ENCODE data around the gene GPATCH4.
A peak's percentile ranks its signal among the peaks of the same experiment; 100 is the strongest.
"Not testable (repeated sequence)": the region's sequence is repeated elsewhere in the genome, so short reads cannot be mapped to it uniquely, and the experiment has no call there.

GPATCH4 gene

DNA sequence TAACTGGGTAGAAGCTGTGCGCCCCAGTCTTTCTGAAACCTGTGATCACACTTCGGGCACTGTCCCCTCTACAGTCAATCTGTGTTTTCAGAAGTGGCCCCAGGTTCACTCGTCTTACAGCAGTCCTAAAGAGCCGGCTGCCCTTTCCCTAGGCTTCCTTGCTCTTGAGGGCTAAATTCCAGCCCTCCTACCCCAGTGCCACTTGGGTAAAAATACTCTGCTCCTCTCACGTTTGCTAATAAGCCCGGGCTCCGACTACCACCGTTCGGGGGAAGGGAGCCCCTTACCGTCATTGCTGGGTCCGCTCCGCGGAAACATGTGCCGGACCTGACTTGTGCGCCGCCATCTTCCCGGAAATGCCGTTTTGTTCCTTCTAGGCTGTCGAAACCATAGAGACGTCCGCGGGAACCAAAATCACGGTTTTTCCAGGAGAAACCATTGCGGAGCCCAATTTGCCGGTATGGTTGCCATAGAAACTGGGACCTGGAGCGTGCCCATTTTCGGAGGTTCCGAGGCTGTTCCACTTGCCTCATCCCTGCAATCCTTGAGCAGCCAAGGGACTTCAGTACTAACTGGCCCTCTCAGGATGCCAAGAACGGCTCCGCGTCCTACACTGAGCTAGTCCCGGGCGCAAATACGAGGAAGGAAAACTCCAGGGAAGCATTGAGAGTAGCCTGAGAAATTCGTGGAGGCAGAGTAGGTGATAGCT, at the start of gene GPATCH4:
Gene GPATCH4, minus strand, starts transcription at position 358 of the 709 bp plus-strand sequence.
- peak; percentile 83 to 90 for DNase-seq

DNA sequence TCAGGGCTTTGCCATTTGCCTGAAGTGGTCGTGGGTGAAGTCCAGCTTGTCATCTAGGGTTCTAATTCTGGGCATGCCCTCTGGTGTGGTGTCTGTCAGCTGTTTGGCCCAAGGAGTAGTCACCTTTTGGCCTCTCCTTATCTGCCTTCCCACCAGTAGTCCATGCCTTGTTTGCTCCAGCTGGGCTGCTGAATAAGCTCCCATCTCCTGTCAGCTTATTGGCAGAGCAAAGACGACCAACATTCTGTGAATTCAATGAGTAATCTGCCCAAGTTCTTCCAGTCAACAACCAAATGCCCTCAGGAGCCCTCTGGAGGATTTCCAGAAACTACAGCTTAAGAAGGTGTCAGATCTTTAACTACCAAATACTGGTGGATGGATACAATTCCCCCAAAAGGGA, 47.7 kb upstream of the GPATCH4 start:
- no peak for DNase-seq

DNA sequence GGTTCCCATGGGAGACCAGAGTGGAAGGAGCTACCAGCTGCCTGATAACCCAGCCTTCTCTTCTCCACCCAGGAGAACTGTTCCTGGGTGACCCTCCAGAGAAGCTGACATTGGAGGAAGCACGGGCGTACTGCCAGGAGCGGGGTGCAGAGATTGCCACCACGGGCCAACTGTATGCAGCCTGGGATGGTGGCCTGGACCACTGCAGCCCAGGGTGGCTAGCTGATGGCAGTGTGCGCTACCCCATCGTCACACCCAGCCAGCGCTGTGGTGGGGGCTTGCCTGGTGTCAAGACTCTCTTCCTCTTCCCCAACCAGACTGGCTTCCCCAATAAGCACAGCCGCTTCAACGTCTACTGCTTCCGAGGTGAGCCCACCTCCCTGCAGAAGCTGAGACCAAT, 47.2 kb upstream of the GPATCH4 start:
- DNase-seq, result no peak

DNA sequence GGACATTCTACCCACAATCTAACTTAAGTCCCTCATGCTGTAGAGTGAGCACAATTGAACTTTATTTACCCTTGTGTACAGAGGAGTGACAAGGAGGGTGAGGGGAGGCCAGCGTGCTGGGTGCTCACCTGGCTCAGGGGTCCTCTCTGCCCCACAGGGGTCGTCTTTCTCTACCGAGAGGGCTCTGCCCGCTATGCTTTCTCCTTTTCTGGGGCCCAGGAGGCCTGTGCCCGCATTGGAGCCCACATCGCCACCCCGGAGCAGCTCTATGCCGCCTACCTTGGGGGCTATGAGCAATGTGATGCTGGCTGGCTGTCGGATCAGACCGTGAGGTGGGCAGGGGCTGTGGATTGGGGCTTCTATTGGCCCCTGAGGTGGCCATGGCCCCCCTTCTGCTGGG, 46.1 kb upstream of the GPATCH4 start:
- no peak for DNase-seq

DNA sequence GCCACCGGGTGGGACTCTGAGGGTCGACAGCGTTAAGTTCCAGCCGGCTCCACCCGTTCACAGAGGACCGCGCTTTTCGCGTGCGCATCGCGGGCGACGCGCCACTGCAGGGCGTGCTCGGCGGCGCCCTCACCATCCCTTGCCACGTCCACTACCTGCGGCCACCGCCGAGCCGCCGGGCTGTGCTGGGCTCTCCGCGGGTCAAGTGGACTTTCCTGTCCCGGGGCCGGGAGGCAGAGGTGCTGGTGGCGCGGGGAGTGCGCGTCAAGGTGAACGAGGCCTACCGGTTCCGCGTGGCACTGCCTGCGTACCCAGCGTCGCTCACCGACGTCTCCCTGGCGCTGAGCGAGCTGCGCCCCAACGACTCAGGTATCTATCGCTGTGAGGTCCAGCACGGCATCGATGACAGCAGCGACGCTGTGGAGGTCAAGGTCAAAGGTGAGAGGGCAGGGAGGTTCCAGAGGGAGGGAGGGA, 45.5 kb upstream of the GPATCH4 start:
- no peak for DNase-seq

DNA sequence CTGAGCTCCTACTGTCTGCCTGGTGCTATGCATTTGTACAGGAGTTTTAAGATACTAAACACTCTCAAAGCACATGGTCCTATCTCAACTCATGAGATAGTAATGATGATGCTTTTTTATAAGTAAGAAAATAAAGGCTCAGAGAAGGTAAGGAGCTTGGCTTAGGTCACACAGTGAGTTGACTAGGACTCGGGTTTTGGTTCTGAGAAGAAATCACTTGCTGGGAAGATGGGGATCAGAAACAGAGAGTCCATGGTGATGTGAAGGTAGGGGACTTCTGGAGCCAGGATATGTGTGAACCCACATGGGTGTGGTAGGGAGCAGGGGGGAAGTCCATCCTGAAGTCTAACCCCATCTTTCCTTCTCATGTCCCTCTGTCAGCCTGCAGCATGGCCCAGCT, 44.4 kb upstream of the GPATCH4 start:
- DNase-seq, result no peak

DNA sequence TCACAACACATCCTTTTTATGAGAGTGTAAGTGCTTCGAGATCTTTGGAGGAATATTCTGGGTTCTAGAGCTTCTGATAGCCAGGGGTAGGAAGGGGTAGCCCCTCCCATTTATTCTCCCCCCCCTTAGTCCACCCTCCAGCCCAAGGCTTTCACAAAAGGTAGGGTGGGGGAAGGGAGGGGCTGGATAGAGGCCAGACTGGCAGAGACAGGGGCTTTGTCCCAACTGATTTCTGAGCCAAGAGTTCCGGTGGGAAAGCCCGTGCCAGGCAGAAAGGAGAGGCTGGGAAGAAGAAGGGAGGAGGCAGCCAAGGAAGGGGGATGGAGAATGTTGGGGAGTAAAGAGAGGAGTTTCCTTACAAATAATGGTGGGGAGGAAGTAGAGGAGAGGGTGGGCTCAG, 43.8 kb upstream of the GPATCH4 start:
- DNase-seq, result no peak

DNA sequence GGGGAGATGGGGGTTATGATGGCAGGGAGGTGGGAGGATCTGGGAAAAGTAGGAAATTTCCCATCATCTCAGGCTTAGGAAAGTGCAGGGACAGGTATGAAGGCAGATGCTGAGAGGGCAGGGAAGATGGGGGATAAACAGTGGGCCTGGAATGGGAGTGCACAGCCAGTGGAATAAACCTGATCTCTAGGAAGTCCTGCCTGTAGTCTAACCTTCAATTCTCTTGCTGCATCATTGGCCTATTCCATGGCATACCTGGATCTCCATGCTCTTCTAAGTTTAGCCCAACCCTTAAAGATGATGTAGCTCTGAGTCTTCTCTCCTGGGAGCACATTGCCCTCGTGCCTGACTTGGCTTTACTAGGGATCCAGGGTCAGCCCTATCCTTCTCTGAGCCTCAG, 43.4 kb upstream of the GPATCH4 start:
- DNase-seq, result no peak

DNA sequence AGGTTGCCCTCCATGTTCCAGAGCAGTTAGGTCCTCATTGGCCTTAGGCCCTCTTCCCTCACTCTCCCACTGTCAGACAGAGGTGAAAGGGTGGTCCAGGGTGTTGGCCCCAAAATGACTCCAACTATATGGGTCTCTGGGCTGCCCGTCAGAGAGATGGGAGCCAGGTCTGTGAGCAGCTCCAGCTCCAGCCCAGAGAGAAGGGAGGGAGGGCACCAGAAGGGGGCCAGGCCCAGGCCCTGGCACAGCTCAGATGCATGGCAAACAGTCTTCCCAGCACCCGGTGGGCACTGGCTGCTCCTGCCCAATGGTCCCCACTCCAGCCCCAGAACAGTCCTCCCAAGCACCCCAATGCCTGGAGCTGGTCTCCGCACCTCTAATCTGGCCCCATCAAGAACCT, 42.9 kb upstream of the GPATCH4 start:
- DNase-seq, result no peak

DNA sequence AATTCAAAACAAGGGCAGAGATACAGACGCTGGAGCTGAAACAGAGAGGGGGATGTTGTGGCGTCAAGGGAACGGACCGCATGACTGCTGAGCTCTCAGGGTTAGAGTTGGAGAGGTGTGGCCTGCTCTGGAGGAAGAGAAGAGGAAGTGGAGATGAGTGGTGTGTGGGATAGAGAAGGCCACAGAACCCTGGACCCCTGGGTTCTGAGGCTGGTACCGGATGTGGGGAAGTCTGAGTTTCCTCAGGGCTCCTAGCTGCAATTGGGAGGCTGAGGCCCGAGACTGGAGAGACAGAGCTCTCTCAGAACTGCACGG, 42.5 kb upstream of the GPATCH4 start:
- no peak for DNase-seq

DNA sequence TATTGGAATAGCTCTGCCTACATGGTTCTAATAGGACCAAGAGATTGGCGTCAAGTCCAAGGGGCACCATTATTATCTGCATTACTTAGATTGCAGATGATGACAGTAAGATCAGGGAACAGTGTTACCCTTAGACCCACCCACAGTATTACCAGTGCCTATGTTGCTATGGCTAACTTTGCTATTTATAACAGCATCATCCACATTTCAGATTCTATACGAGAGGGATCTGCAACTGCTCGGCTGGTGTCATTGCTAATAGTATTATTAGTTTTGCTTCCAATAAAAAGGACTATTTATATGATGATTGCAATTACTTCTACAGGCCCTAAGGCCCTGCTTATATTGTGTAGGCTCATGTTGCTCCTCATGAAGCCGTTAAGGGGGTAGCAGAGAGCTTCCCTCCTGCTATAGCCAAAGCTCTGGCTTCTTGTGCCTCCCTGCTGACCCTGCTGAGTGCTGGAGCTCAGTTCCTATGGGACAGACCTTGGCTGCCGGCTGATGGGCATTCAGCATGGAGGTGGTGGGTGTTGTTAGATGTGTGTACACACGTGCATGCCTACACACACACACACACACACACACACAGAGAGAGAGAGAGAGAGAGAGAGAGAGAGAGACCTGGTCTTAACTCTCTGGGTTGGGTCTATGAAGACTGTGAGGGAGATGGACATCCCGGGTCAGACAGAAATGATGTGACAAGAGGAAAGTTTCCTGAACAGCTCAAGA, 41.9 kb upstream of the GPATCH4 start:
- DNase-seq, result no peak

DNA sequence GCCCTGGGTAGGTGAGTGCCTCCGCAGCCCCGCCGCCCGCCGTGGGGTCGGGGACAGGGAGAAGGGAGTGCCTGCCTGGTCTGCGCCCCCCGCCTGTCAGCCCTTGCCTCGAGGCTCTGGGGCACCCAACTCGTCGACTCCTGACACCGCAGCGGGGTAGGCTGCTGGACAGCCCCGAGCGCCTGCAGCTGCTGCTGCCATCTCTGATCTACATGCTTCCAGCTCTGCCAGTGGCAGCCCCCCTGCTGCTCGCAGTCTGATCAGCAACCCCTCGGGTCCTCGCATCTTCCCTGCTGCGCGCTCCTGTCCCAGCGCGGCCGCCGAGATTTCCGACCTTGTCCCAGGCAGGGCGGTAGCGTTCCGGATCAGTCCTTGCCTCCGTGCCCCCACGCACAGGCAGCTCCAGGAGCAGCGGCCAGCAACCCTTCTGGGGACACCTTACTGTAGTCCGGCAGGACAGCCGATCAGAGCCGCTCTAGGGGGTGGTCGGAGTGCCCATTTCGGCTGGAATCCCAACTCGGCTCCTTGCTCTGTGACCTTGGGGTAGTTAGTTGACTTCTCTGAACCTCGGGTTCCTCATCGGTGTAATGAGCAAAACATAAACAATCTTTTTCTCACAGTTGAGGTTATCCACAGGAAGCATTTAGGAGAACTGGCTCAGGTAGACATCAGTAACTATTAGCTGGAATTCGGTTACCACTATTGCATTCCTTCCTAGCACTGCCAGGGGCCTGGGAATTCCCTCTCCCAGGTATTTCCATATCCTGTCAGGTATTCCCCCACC, 41.2 kb upstream of the GPATCH4 start:
- no peak for DNase-seq

DNA sequence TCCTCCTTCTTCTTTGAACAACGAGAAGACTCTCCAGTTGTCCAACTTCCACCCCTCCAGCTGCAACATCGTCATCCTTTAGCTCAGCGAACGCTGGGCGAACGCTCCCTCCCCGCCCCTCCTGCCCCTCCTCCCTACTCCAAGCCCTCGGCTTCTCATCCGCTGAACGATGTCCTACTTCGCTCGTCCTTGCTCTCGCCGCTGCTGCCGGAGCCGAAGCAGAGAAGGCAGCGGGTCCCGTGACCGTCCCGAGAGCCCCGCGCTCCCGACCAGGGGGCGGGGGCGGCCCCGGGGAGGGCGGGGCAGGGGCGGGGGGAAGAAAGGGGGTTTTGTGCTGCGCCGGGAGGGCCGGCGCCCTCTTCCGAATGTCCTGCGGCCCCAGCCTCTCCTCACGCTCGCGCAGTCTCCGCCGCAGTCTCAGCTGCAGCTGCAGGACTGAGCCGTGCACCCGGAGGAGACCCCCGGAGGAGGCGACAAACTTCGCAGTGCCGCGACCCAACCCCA, 40.5 kb upstream of the GPATCH4 start, which contains the start of gene BCAN:
Gene BCAN, plus strand, starts transcription at position 357 of the 504 bp plus-strand sequence. CDS start 3,938 bp downstream, outside the sequence.
- DNase-seq, result no peak

DNA sequence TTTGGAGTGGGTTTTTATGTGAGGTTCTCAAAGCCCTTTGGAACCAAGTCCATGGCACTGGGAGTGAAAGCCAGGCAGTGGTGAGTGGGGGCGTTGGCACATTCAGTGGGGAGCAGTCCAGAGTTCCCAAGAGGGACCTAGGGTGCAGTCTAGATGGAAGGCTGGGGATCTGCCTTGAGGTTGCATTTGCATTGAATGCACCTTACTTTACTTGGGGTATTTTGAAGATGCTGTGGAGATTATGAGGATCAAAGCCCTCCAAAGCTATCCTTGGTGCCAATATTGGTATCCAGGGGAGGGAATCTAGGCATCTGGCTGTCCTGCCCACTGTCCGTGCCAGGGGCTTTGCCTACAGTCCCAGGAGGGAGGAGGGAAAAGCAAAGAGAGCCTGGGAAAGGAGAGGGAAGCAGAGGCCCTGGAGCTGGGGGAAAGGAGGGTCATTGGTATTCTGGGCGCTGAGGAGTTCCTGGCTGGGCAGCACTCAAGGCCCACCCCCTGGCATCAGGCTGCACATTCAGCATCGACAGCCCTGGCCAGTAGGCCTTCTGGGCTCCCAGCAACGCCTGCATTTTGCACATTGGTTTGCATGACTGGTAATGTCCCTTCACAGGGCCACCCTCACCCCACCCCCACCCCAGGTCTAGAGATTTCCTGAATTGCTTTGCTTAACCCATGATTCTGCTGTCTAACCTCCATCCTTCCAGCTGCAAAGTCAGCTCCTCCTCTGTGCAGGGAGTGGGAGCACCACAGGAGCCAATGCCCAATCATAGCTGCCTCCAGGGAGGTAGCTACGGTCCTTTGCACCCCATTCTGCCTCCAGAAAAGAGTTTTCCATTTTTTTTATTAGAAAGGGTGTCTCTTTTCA, 39.8 kb upstream of the GPATCH4 start:
- no peak for DNase-seq

DNA sequence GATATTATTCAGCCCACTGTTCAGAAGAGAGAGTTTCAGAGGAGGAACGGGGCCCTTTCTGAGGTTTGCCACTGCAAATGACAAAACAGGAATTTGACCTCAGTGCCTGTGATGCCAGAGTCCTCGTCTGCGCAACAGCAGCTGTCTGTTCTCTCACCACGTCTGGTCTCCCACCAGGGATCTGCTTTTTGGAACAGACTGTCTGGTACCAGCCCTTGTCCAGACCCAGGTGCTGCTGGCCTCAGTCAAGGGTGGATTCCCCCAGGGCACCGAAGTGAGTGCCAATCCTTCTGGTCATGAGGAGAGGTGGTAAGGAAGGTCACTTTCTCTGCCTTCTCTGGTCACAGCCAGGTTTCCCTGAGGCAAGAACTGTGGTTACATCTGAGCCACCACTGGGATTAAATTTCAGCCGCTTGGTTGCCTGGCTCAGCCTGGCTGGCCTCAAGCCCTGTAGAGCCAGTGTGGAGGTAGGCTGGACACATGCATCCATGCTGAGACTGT, 38.4 kb upstream of the GPATCH4 start:
- no peak for DNase-seq

DNA sequence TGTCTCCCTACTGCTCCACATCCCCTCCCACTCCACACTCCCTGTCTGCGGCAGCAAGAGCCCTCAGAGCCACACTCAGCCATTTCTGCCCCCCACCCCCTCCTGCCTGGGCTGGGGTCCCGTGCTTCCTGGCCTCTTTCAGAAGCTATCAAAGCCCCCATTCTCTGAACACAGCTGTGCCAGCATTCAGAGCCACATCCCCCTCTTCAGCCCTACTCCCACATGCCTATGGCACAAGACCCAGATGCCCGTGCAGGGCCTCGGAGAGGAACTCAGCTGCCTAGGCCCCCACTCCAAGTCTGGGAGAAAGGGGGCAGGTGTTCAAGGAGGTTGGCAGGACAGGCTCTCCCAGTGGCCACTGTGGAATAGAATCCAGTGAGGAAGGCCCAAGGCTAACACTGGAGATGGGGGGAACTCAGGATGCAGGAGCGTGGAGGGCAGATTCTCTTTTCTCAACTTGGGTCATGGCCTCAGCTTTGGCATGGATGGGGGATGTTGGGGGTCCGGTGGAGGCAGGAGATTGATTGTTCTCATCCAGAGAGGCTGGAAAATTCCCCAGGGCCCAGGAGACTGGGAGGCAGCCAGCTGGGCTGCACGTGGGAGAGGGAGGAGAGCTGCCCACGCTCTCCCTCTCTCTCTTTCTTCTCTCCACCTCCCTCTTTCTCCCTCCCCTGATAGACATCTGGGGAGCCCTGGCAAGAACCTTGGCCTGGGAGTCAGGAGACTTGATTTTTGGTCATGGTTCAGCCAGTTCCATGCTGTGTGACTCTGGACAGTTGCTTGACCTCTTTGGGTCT, 37.1 kb upstream of the GPATCH4 start:
- no peak for DNase-seq

DNA sequence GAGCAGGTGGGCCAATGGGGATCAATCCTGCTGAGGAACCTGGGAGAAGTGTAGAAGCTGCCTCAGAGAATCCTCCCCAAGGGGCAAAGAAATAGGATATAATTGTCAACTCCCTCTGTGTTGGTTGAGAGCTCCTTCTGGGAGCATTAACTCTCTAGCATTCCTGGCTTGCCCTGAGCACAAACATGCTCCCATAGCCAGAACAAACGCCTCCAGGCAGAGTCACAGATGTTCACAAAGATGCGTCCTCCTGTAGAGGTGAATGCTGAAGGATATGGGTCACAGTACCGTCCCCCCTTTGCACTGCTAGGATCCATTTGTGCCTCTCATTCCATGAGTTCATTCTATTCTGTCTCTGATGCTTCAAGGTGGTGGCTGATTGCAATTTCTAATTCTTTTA, 31.1 kb upstream of the GPATCH4 start:
- no peak for DNase-seq

DNA sequence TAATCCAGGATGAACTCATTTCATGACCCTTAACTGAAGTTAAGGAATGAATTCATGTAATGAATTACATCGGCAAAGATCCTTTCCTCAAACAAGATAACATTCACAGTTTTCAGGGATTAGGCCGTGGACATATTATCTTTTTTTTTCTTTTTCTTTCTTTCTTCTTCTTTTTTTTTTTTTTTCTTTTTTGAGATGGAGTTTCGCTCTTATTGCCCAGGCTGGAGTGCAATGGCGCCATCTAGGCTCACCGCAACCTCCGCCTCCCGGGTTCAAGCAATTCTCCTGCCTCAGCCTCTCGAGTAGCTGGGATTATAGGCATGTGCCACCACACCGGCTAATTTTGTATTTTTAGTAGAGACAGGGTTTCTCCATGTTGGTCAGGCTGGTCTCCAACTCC, 29.9 kb upstream of the GPATCH4 start:
- DNase-seq, result not testable (repeated sequence)

DNA sequence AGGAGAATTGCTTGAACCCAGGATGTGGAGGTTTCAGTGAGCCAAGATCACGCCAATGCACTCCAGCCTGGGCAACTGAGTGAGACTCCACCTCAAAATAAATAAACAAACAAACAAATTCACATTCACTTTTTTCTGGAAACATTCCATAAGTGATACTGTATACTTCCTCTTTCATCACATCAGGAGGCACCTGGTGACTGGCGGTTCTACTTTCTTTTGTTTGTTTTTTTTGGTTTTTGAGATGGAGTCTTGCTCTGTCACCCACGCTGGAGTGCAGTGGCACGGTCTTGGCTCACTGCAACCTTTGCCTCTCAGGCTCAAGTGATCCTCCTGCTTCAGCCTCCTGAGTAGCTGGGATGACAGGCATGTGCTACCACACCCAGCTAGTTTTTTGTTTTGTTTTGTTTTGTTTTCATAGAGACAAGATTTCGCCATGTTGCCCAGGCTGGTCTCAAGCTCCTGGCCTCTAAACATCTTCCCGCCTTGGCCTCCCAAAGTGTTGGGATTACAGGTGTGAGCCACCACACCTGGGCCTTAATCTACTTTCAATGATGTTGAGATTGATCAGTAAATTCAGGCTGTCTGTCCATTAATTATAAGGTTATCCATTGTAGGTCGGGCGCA, 28.7 kb upstream of the GPATCH4 start:
- DNase-seq, result no peak

DNA sequence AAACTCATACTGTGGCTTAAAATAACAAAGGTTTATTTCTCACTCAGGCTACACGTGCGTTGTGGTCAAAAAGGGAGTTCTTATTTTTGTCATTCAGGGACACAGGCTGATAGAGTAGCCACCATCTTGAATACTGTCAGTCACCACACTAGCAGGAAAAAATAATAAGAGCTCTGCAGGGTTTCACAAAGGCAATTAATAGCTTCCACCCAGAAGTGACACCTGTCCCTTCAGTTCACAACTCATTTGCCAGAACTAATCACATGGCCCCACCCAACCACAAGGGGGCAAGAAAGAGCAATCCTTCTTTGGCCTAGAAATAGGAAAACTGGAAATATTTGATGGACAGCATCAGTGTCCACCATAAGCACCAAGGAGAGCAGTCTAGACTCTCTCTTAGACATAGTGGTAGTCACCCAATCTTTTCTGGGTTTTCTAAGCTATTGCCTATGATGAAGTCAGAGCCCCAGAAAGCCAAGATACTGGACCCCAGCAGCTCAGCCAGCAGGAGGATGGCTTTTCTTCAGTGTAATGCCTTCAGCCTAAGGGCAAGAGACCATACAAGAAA, 26.1 kb upstream of the GPATCH4 start:
- DNase-seq, result peak; percentile 17 to 57

DNA sequence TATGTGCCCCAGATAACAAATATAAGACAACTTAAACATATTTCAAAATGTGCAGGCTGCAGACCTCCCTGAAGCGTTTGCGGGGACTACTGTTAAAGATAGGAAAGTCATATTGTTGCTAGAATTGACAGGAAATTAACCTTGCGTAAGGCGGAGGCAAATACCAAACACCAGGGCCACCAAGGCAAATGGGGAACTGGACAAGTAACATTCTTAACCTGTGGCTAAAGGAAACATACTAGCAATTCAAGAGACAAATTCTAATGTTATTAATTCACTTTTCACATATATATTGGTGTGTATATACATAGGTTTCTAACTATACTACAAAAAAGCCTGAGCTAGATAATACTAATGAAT, 24.8 kb upstream of the GPATCH4 start:
- no peak for DNase-seq

All from CD4-positive, alpha-beta T cell treated with Interferon alpha-2 for 1 hour (primary cell).